Mucosa of descending colon (tissue), 3 donors: Measurements from ENCODE around the gene CASP7. TPM values are rescaled to one million over a fixed set of nuclear protein-coding genes. Genes with fewer than 3 reads are reported as not detected.

Experiments
- ATAC-seq: fragments of 200-7000 bp; cut with Tn5 transposase; one replicate; pipeline ENCODE4 v1.9.1; 2020; ENCODE audit warnings: mild to moderate bottlenecking, moderate library complexity
- DNase-seq, 3 donors: peaks; one replicate each; pipeline ENCODE4 v3.0.0-alpha.2; 2020
- H3K36me3 ChIP-seq: fragments of 200-600 bp; one replicate; pipeline ENCODE4 v1.8.0; 2021; ENCODE audit warnings: low read depth, mild to moderate bottlenecking
- H3K4me1 ChIP-seq: fragments of 200-600 bp; one replicate; pipeline ENCODE4 v1.8.0; 2021; ENCODE audit warnings: low read depth, mild to moderate bottlenecking
- H3K4me3 ChIP-seq: fragments of 200-600 bp; one replicate; pipeline ENCODE4 v1.8.0; 2021; ENCODE audit warnings: mild to moderate bottlenecking
- H3K9me3 ChIP-seq: fragments of 200-600 bp; one replicate; pipeline ENCODE4 v1.8.0; 2021; ENCODE audit warnings: mild to moderate bottlenecking
- CTCF ChIP-seq: fragments of 200-600 bp; IDR thresholded peaks from one replicate; pipeline ENCODE4 v1.8.0; 2022; ENCODE audit warnings: antibody characterized with exemption, mild to moderate bottlenecking
- intact Hi-C, 2 donors: fragments of 100-400 bp; cut with DNase I in 1 of 2; cut with micrococcal nuclease in 1 of 2; formaldehyde crosslinking; loops; one replicate each; pipeline versions ENCODE4 v1.11.0 to v1.11.1; 2022; cut with DNase I, micrococcal nuclease
- total RNA-seq, 3 donors: library from RNA; stranded (reverse); fragmentation: NEBNext Ultra II Directional in 2 of 3; extraction: Animal tissue kit (Norgen Biotek cat#: 25700) in 2 of 3; gene quantifications; one replicate each; pipeline versions ENCODE4 v1.2.1 to v1.2.4, GENCODE V29; 2021 to 2023
- donor health status: DM: no; HTN: no; CAD: no; lungs with moderate emphysema.
- donor health status: DM: no; HTN: no; CAD: no.
- donor health status: DM: no; HTN: yes; CAD: no.

CASP7 gene
- total RNA-seq, 3 donors from 2014 or later, result 113 to 200 (median 186) TPM

- ATAC-seq, result no peak
- intact Hi-C loops, result no loop called here
- no peak for DNase-seq
These were observed 18.4 kb upstream of the CASP7 start for GRCh38 chr10:113661332-113661731.

GRCh38 chr10:113663142-113663541 is 16.6 kb upstream of the CASP7 start:
- Histone ChIP-seq H3K36me3 (no peaks in the 10 kb centered on the region), H3K4me3 (no peak overlapping the region), H3K9me3 (no peaks in the 10 kb centered on the region), H3K4me1 (no peaks in the 10 kb centered on the region)
- ATAC-seq, result no peak
- TF ChIP-seq CTCF, result no peak
- no peak for DNase-seq
- intact Hi-C loops, result no loop called here

More at GRCh38 chr10:113661332-113661731, 18.4 kb upstream of the CASP7 start:
- H3K36me3 ChIP-seq, result no peaks in the 10 kb centered on the region
- H3K9me3 ChIP-seq, result no peaks in the 10 kb centered on the region
- H3K4me3 ChIP-seq, result no peak overlapping the region
- H3K4me1 ChIP-seq, result no peaks in the 10 kb centered on the region
- no peak for TF ChIP-seq CTCF

- Histone ChIP-seq H3K4me1 (no peaks in the 10 kb centered on the region), H3K4me3 (no peak within 1 kb of the TSS), H3K9me3 (no peaks in the 10 kb centered on the region), H3K36me3 (no peaks in the 10 kb centered on the region)
- TF ChIP-seq CTCF, result no peak
- DNase-seq, result no peak
- ATAC-seq, result no peak
- intact Hi-C loops, result no loop called here
These were observed 15.8 kb upstream of the CASP7 start, which contains the start of gene NRAP for GRCh38 chr10:113663908-113664307. TSS of gene NRAP (minus strand) at chr10:113664041. CDS start at chr10:113663882, 159 bp downstream.

- intact Hi-C loops, result no loop called here
- ATAC-seq (no peak), DNase-seq (no peak)
- H3K4me1 ChIP-seq, result no peaks in the 10 kb centered on the region
- H3K4me3 ChIP-seq, result no peak overlapping the region
- TF ChIP-seq CTCF, result no peak
- peaks cover under 1% of the 10 kb centered on the region for H3K9me3 ChIP-seq
- H3K36me3 ChIP-seq, result no peaks in the 10 kb centered on the region
These were observed 14.4 kb upstream of the CASP7 start for GRCh38 chr10:113665352-113665751.

- DNase-seq, result no peak
- Histone ChIP-seq H3K9me3 (peaks cover 5% of the 10 kb centered on the region), H3K36me3 (no peaks in the 10 kb centered on the region), H3K4me1 (no peaks in the 10 kb centered on the region), H3K4me3 (no peak overlapping the region)
- TF ChIP-seq CTCF, result no peak
- no peak for ATAC-seq
- intact Hi-C loops, result no loop called here
These were observed 13.8 kb upstream of the CASP7 start for GRCh38 chr10:113665806-113666354.
